Measurements from ENCODE around the gene PRKG1.

PRKG1 gene

GRCh38 chr10:52313933-52314821 lies 1239.9 kb downstream of the PRKG1 start, which contains the start of gene DKK1:
TSS of gene DKK1 (plus strand) at chr10:52314281. CDS start at chr10:52314435, 154 bp downstream.
- TF ChIP-seq POU2F2 (IDR thresholded peaks at IDR 0.05; ENCODE audit: low read depth, low read length) (no peak), TAF1 (IDR thresholded peaks at IDR 0.05; ENCODE audit: low read depth, low read length) (no peak), POLR2A (IDR thresholded peaks at IDR 0.05; ENCODE audit: low read depth, low read length) (no peak), PAX5 (IDR thresholded peaks at IDR 0.05; ENCODE audit: insufficient read depth, low read length, severe bottlenecking) (no peak), POLR2AphosphoS5 (IDR thresholded peaks at IDR 0.05; ENCODE audit: low read depth, low read length) (no peak), SPI1 (IDR thresholded peaks at IDR 0.05; ENCODE audit: low read depth, low read length) (no peak)
- no peak for FAIRE-seq
- no peak for DNase-seq (ENCODE audit: insufficient read length, low spot score)

DNA sequence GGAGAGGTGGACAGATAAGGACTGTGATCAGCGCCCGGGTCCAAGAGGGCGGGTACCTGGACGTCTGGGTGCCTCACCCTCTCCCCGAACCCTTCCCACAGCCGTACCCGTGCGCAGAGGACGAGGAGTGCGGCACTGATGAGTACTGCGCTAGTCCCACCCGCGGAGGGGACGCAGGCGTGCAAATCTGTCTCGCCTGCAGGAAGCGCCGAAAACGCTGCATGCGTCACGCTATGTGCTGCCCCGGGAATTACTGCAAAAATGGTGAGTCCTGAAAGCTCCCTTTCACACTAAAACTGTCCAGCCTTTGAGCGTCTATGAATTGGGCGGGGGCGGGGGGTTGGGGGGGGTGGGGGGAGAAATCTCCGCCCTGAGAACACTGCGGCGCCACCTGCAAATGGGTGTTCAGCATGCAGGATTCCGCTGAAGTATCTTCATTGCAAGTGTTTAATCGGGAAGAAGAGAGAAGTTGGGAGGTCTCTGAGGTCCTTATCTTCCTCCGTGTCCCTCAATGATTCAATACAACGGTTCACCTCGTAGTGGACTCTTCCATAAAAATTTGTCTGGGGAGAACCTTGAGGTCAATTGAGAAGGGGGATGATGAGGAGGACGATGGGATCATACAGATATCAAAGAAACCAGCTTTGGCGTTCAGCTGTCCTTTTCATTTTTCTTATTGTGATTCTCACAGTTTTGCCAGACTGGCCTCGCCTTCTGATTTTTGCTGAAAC lies 1240.7 kb downstream of the PRKG1 start:
- no peak for TF ChIP-seq POU2F2 (IDR thresholded peaks at IDR 0.05; ENCODE audit: low read depth, low read length)
- no peak for TF ChIP-seq PAX5 (IDR thresholded peaks at IDR 0.05; ENCODE audit: insufficient read depth, low read length, severe bottlenecking)
- no peak for TF ChIP-seq POLR2A (IDR thresholded peaks at IDR 0.05; ENCODE audit: low read depth, low read length)
- TF ChIP-seq TAF1 (IDR thresholded peaks at IDR 0.05; ENCODE audit: low read depth, low read length): no peak
- no peak for TF ChIP-seq POLR2AphosphoS5 (IDR thresholded peaks at IDR 0.05; ENCODE audit: low read depth, low read length)
- TF ChIP-seq SPI1 (IDR thresholded peaks at IDR 0.05; ENCODE audit: low read depth, low read length): no peak
- FAIRE-seq: no peak
- no peak for DNase-seq (ENCODE audit: insufficient read length, low spot score)

- no peak for DNase-seq (ENCODE audit: insufficient read length, low spot score)
- TF ChIP-seq PAX5 (IDR thresholded peaks at IDR 0.05; ENCODE audit: insufficient read depth, low read length, severe bottlenecking): no peak
- TF ChIP-seq SPI1 (IDR thresholded peaks at IDR 0.05; ENCODE audit: low read depth, low read length): no peak
- no peak for TF ChIP-seq POLR2A (IDR thresholded peaks at IDR 0.05; ENCODE audit: low read depth, low read length)
- TF ChIP-seq TAF1 (IDR thresholded peaks at IDR 0.05; ENCODE audit: low read depth, low read length): no peak
- TF ChIP-seq POU2F2 (IDR thresholded peaks at IDR 0.05; ENCODE audit: low read depth, low read length): no peak
- TF ChIP-seq POLR2AphosphoS5 (IDR thresholded peaks at IDR 0.05; ENCODE audit: low read depth, low read length): no peak
- FAIRE-seq: no peak
Observed at GRCh38 chr10:52316001-52316400, 1241.7 kb downstream of the PRKG1 start.

DNA sequence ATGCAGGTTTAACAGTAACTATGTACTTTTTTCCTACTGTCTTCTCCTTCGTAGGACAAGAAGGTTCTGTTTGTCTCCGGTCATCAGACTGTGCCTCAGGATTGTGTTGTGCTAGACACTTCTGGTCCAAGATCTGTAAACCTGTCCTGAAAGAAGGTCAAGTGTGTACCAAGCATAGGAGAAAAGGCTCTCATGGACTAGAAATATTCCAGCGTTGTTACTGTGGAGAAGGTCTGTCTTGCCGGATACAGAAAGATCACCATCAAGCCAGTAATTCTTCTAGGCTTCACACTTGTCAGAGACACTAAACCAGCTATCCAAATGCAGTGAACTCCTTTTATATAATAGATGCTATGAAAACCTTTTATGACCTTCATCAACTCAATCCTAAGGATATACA lies 1242.2 kb downstream of the PRKG1 start:
- no peak for DNase-seq (ENCODE audit: insufficient read length, low spot score)
- no peak for TF ChIP-seq PAX5 (IDR thresholded peaks at IDR 0.05; ENCODE audit: insufficient read depth, low read length, severe bottlenecking)
- no peak for TF ChIP-seq TAF1 (IDR thresholded peaks at IDR 0.05; ENCODE audit: low read depth, low read length)
- no peak for TF ChIP-seq SPI1 (IDR thresholded peaks at IDR 0.05; ENCODE audit: low read depth, low read length)
- TF ChIP-seq POU2F2 (IDR thresholded peaks at IDR 0.05; ENCODE audit: low read depth, low read length): no peak
- no peak for TF ChIP-seq POLR2A (IDR thresholded peaks at IDR 0.05; ENCODE audit: low read depth, low read length)
- no peak for TF ChIP-seq POLR2AphosphoS5 (IDR thresholded peaks at IDR 0.05; ENCODE audit: low read depth, low read length)
- no peak for FAIRE-seq

DNA sequence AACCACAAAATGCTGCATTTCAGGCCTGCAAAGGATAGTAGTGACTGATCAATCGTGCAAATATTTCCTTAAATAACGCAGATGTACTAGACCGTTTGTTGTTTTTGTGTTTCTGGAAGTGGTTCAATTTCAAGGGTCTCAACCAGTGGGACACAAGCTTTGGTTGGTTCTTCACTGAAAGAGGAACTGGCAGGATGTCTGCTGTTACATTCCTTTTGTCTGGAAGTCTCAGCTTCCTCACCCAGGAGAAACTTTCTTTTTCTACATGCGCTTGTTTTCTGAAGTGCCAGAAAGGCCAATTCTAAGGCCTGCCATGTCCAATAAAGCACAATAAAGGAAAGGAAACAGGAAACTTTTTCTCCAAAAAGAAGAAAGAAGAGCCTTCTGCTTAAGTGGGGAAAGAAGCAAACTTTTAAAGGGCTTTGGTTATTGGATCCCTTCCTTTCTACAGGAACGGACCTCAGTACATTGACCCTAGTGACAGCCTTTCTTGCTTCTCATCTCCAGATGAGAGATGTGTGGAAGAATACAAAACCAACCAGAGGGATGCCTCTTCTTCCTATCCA lies 1243.9 kb downstream of the PRKG1 start:
- DNase-seq (ENCODE audit: insufficient read length, low spot score) (no peak), FAIRE-seq (no peak)
- TF ChIP-seq TAF1 (IDR thresholded peaks at IDR 0.05; ENCODE audit: low read depth, low read length) (no peak), SPI1 (IDR thresholded peaks at IDR 0.05; ENCODE audit: low read depth, low read length) (no peak), PAX5 (IDR thresholded peaks at IDR 0.05; ENCODE audit: insufficient read depth, low read length, severe bottlenecking) (no peak), POLR2A (IDR thresholded peaks at IDR 0.05; ENCODE audit: low read depth, low read length) (no peak), POLR2AphosphoS5 (IDR thresholded peaks at IDR 0.05; ENCODE audit: low read depth, low read length) (no peak), POU2F2 (IDR thresholded peaks at IDR 0.05; ENCODE audit: low read depth, low read length) (no peak)

GRCh38 chr10:52318822-52319464 lies 1244.7 kb downstream of the PRKG1 start:
- FAIRE-seq: no peak
- no peak for DNase-seq (ENCODE audit: insufficient read length, low spot score)
- TF ChIP-seq TAF1 (IDR thresholded peaks at IDR 0.05; ENCODE audit: low read depth, low read length) (no peak), POLR2A (IDR thresholded peaks at IDR 0.05; ENCODE audit: low read depth, low read length) (no peak), POU2F2 (IDR thresholded peaks at IDR 0.05; ENCODE audit: low read depth, low read length) (no peak), PAX5 (IDR thresholded peaks at IDR 0.05; ENCODE audit: insufficient read depth, low read length, severe bottlenecking) (no peak), POLR2AphosphoS5 (IDR thresholded peaks at IDR 0.05; ENCODE audit: low read depth, low read length) (no peak), SPI1 (IDR thresholded peaks at IDR 0.05; ENCODE audit: low read depth, low read length) (no peak)

- DNase-seq (ENCODE audit: insufficient read length, low spot score) (no peak), FAIRE-seq (no peak)
- no peak for TF ChIP-seq TAF1 (IDR thresholded peaks at IDR 0.05; ENCODE audit: low read depth, low read length)
- TF ChIP-seq POLR2A (IDR thresholded peaks at IDR 0.05; ENCODE audit: low read depth, low read length): no peak
- TF ChIP-seq PAX5 (IDR thresholded peaks at IDR 0.05; ENCODE audit: insufficient read depth, low read length, severe bottlenecking): no peak
- TF ChIP-seq POLR2AphosphoS5 (IDR thresholded peaks at IDR 0.05; ENCODE audit: low read depth, low read length): no peak
- no peak for TF ChIP-seq POU2F2 (IDR thresholded peaks at IDR 0.05; ENCODE audit: low read depth, low read length)
- no peak for TF ChIP-seq SPI1 (IDR thresholded peaks at IDR 0.05; ENCODE audit: low read depth, low read length)
Observed at GRCh38 chr10:52319926-52320325, 1245.6 kb downstream of the PRKG1 start.

- no peak for FAIRE-seq
- TF ChIP-seq SPI1 (IDR thresholded peaks at IDR 0.05; ENCODE audit: low read depth, low read length) (no peak), POU2F2 (IDR thresholded peaks at IDR 0.05; ENCODE audit: low read depth, low read length) (no peak), POLR2AphosphoS5 (IDR thresholded peaks at IDR 0.05; ENCODE audit: low read depth, low read length) (no peak), PAX5 (IDR thresholded peaks at IDR 0.05; ENCODE audit: insufficient read depth, low read length, severe bottlenecking) (no peak), TAF1 (IDR thresholded peaks at IDR 0.05; ENCODE audit: low read depth, low read length) (no peak), POLR2A (IDR thresholded peaks at IDR 0.05; ENCODE audit: low read depth, low read length) (no peak)
- DNase-seq (ENCODE audit: insufficient read length, low spot score): no peak
Observed at GRCh38 chr10:52322323-52322722, 1248.0 kb downstream of the PRKG1 start.

Data from GM12891 (cell line).